Loucy (cell line): ENCODE data around the gene SDC3.

Experiments used
- H2AFZ ChIP-seq: fragments of 200-600 bp; sonication (generic); 2 replicates; pipeline ENCODE4 v1.6.0; 2016; ENCODE audit warnings: antibody characterized with exemption, mild to moderate bottlenecking, low read length, moderate library complexity
- H3F3A ChIP-seq: fragments of 200-600 bp; 2 replicates; pipeline ENCODE4 v1.6.0; 2016; ENCODE audit warnings: antibody characterized with exemption, low read depth, mild to moderate bottlenecking
- H3K27me3 ChIP-seq: fragments of 200-600 bp; sonication (generic); 2 replicates; pipeline ENCODE4 v1.6.1; 2014; ENCODE audit warnings: low read length, mild to moderate bottlenecking; ENCODE audit not compliant: insufficient read depth, poor library complexity, severe bottlenecking
- H3K36me3 ChIP-seq: fragments of 200-600 bp; sonication (generic); 2 replicates; pipeline ENCODE4 v1.6.1; 2016; ENCODE audit warnings: low read length; ENCODE audit not compliant: insufficient read depth
- H3K4me1 ChIP-seq: fragments of 200-600 bp; sonication (generic); 2 replicates; pipeline ENCODE4 v1.5.1; 2014; ENCODE audit warnings: low read length, mild to moderate bottlenecking; ENCODE audit not compliant: insufficient read depth, poor library complexity, severe bottlenecking
- H3K4me2 ChIP-seq: fragments of 200-600 bp; sonication (generic); 2 replicates; pipeline ENCODE4 v1.6.0; 2014; ENCODE audit warnings: antibody characterized with exemption, low read length, low read depth, mild to moderate bottlenecking; ENCODE audit not compliant: poor library complexity, severe bottlenecking
- H3K4me3 ChIP-seq: fragments of 200-600 bp; sonication (generic); 2 replicates; pipeline ENCODE4 v1.5.1; 2014; ENCODE audit warnings: low read length, mild to moderate bottlenecking, mixed read lengths; ENCODE audit not compliant: poor library complexity, severe bottlenecking
- H3K79me2 ChIP-seq: fragments of 200-600 bp; sonication (generic); 2 replicates; pipeline ENCODE4 v1.6.1; 2014; ENCODE audit warnings: low read length; ENCODE audit not compliant: insufficient read depth
- H3K9ac ChIP-seq: fragments of 200-600 bp; sonication (generic); 2 replicates; pipeline ENCODE4 v1.6.0; 2014; ENCODE audit warnings: mild to moderate bottlenecking, low read depth, low read length, moderate library complexity; ENCODE audit not compliant: poor library complexity, severe bottlenecking
- H3K9me2 ChIP-seq: fragments of 200-600 bp; sonication (generic); replicated peaks from 2 replicates; pipeline ENCODE4 v1.6.1; 2016; ENCODE audit warnings: low read depth, low read length, mixed read lengths
- H3K9me3 ChIP-seq: fragments of 200-600 bp; sonication (generic); 2 replicates; pipeline ENCODE4 v1.6.1; 2014; ENCODE audit warnings: mild to moderate bottlenecking, antibody characterized with exemption, low read length, low read depth; ENCODE audit not compliant: insufficient read depth
- H4K20me1 ChIP-seq: fragments of 200-600 bp; sonication (generic); 2 replicates; pipeline ENCODE4 v1.6.0; 2014; ENCODE audit warnings: antibody characterized with exemption, low read length, mild to moderate bottlenecking; ENCODE audit not compliant: insufficient read depth, poor library complexity, severe bottlenecking
- CTCF ChIP-seq: fragments of 200-600 bp; sonication (generic); conservative IDR thresholded peaks from 2 replicates; pipeline ENCODE4 v1.5.1; 2014; ENCODE audit warnings: mild to moderate bottlenecking, antibody characterized with exemption, low read length
- EZH2phosphoT487 ChIP-seq: fragments of 200-600 bp; IDR thresholded peaks from 2 replicates; pipeline ENCODE4 v1.6.1; 2018; ENCODE audit warnings: antibody characterized with exemption, mild to moderate bottlenecking, moderate library complexity, borderline replicate concordance

The SDC3 gene

GRCh38 chr1:30887485-30888315 is 20.9 kb downstream of the SDC3 start:
- H3K4me1 ChIP-seq, result no peaks in the 10 kb centered on the region
- H3K4me3 ChIP-seq, result no peak overlapping the region
- no peak overlapping the region for H2AFZ ChIP-seq
- no peaks in the 10 kb centered on the region for H3F3A ChIP-seq
- H3K79me2 ChIP-seq, result no peaks in the 10 kb centered on the region
- no peaks in the 10 kb centered on the region for H3K27me3 ChIP-seq
- H3K36me3 ChIP-seq, result no peaks in the 10 kb centered on the region
- no peak for TF ChIP-seq CTCF
- no peak for TF ChIP-seq EZH2phosphoT487
- no peak overlapping the region for H3K4me2 ChIP-seq
- H3K9ac ChIP-seq, result no peak overlapping the region
- no peaks in the 10 kb centered on the region for H3K9me3 ChIP-seq
- H3K9me2 ChIP-seq, result no peaks in the 10 kb centered on the region
- no peaks in the 10 kb centered on the region for H4K20me1 ChIP-seq

- H2AFZ ChIP-seq, result no peak overlapping the region
- H3K4me2 ChIP-seq, result no peak overlapping the region
- no peaks in the 10 kb centered on the region for H3K27me3 ChIP-seq
- no peaks in the 10 kb centered on the region for H3K36me3 ChIP-seq
- H3K9ac ChIP-seq, result no peak overlapping the region
- no peak overlapping the region for H3K4me3 ChIP-seq
- no peak for TF ChIP-seq EZH2phosphoT487
- no peak for TF ChIP-seq CTCF
- no peaks in the 10 kb centered on the region for H4K20me1 ChIP-seq
- no peaks in the 10 kb centered on the region for H3K9me3 ChIP-seq
- H3F3A ChIP-seq, result no peaks in the 10 kb centered on the region
- no peaks in the 10 kb centered on the region for H3K4me1 ChIP-seq
- no peaks in the 10 kb centered on the region for H3K79me2 ChIP-seq
- H3K9me2 ChIP-seq, result no peaks in the 10 kb centered on the region
Measured at GRCh38 chr1:30886710-30887428, 21.7 kb downstream of the SDC3 start.

GRCh38 chr1:30885570-30886522 is 22.7 kb downstream of the SDC3 start:
- no peaks in the 10 kb centered on the region for H3K27me3 ChIP-seq
- H3K9me3 ChIP-seq, result no peaks in the 10 kb centered on the region
- H3F3A ChIP-seq, result no peaks in the 10 kb centered on the region
- H3K4me3 ChIP-seq, result no peak overlapping the region
- no peak overlapping the region for H3K9ac ChIP-seq
- H3K36me3 ChIP-seq, result no peaks in the 10 kb centered on the region
- TF ChIP-seq EZH2phosphoT487, result no peak
- TF ChIP-seq CTCF, result no peak
- H3K9me2 ChIP-seq, result no peaks in the 10 kb centered on the region
- H3K79me2 ChIP-seq, result no peaks in the 10 kb centered on the region
- H3K4me2 ChIP-seq, result no peak overlapping the region
- no peak overlapping the region for H2AFZ ChIP-seq
- no peaks in the 10 kb centered on the region for H4K20me1 ChIP-seq
- H3K4me1 ChIP-seq, result peaks cover 6% of the 10 kb centered on the region
